Measurements from ENCODE around the gene WWOX.

DNA sequence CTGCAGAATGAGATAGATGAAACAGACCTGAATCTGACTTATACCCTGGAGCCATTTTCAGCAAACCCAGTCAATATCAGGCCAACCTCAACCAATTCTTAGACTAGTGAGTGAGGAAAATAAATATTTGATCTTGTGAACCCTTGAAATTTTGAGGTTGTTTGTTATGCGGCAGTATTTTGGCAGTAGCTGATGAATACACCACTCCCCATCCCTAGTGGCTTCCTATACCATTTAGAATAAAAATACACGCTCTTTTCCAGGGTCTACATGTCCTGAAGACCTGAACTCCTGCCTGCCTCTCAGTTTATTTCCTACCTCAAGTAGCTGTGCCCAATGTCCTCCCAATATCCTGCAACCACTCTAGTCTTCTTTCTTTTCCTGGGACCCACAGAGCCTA is 647.3 kb downstream of the WWOX start:
- TF ChIP-seq, protein P1, sequence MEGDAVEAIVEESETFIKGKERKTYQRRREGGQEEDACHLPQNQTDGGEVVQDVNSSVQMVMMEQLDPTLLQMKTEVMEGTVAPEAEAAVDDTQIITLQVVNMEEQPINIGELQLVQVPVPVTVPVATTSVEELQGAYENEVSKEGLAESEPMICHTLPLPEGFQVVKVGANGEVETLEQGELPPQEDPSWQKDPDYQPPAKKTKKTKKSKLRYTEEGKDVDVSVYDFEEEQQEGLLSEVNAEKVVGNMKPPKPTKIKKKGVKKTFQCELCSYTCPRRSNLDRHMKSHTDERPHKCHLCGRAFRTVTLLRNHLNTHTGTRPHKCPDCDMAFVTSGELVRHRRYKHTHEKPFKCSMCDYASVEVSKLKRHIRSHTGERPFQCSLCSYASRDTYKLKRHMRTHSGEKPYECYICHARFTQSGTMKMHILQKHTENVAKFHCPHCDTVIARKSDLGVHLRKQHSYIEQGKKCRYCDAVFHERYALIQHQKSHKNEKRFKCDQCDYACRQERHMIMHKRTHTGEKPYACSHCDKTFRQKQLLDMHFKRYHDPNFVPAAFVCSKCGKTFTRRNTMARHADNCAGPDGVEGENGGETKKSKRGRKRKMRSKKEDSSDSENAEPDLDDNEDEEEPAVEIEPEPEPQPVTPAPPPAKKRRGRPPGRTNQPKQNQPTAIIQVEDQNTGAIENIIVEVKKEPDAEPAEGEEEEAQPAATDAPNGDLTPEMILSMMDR (IDR thresholded peaks at IDR 0.05; ENCODE audit: borderline replicate concordance, extremely low read depth, low read length, poor library complexity, severe bottlenecking) = no peak
- TF ChIP-seq EZH2 (IDR thresholded peaks at IDR 0.05; ENCODE audit: borderline replicate concordance, low read depth, low read length, severe bottlenecking) = no peak
